ENCODE data around the gene EML1. TPM values are rescaled to one million over a fixed set of nuclear protein-coding genes. Genes with fewer than 3 reads are reported as not detected.

The EML1 gene
- total RNA-seq, 2 experiments from 2014 or later: not detected

DNA sequence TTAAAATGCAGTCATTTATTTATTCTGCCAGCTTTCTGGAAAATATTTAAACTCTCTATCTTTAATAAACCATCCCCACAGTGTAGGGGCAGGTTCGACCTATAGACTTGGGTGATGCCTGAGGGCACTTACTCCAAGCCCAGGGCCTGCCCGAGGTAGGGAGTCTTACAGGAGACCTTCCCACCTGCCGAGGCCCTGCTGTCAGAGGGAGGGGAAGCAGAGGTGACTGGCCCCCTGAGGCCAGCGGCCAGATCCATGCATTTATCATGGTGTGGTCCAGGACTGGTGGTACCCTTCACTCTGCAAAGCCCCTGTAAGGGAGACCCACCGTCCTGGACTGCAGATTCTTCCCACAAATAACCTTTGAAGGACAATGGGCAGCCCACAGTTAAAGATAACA, 7.6 kb downstream of the EML1 start:
- CTCF ChIA-PET (ENCODE audit: unreplicated experiment): no interaction called here
- H3K9me3 ChIP-seq (ENCODE audit: low read length): no peaks in the 10 kb centered on the region
- POLR2A ChIA-PET: interaction anchor here (0.9 to 1.3 kb wide), 2 partner anchors 13 to 19 kb away, joined by 3 to 4 read pairs; no protein-coding TSS in a partner anchor
- H2AFZ ChIP-seq (ENCODE audit: low read length): no peak overlapping the region
- no peaks in the 10 kb centered on the region for H3K36me3 ChIP-seq (ENCODE audit: insufficient read depth, low read length)
- intact Hi-C loops (cut with micrococcal nuclease; ENCODE audit: unreplicated experiment): no loop called here
- H3K9me2 ChIP-seq (ENCODE audit: insufficient read depth, low read length): no peaks in the 10 kb centered on the region
- TF ChIP-seq EZH2phosphoT487 (IDR thresholded peaks at IDR 0.05; ENCODE audit: borderline replicate concordance, low read depth, low read length) (no peak), CTCF (conservative IDR thresholded peaks at IDR 0.05; ENCODE audit: low read length) (no peak)
- no peak overlapping the region for H3K27ac ChIP-seq (ENCODE audit: low read depth, low read length, poor library complexity, severe bottlenecking)
- no peak overlapping the region for H3K4me3 ChIP-seq (ENCODE audit: low read depth, low read length, poor library complexity, severe bottlenecking)
- no TSS peak for BruUV-seq (replicated peaks)
- no peaks in the 10 kb centered on the region for H4K20me1 ChIP-seq (ENCODE audit: insufficient read depth, low read length)
- H3K4me1 ChIP-seq (ENCODE audit: insufficient read depth, low read length, poor library complexity, severe bottlenecking): no peaks in the 10 kb centered on the region
- no peak overlapping the region for H3K4me2 ChIP-seq (ENCODE audit: low read length)
- no peak for DNase-seq (ENCODE audit: low spot score)
- H3K79me2 ChIP-seq (ENCODE audit: insufficient read depth, low read depth, low read length): no peaks in the 10 kb centered on the region

- no peak overlapping the region for H3K4me2 ChIP-seq (ENCODE audit: low read length)
- POLR2A ChIA-PET: interaction anchor here (0.6 kb wide), 1 partner anchor 505 kb away, joined by 3 read pairs; no protein-coding TSS in a partner anchor
- no peak for DNase-seq (ENCODE audit: low spot score)
- intact Hi-C loops (cut with micrococcal nuclease; ENCODE audit: unreplicated experiment): no loop called here
- no peaks in the 10 kb centered on the region for H4K20me1 ChIP-seq (ENCODE audit: insufficient read depth, low read length)
- CTCF ChIA-PET (ENCODE audit: unreplicated experiment): no interaction called here
- H3K9me2 ChIP-seq (ENCODE audit: insufficient read depth, low read length): no peaks in the 10 kb centered on the region
- no peak overlapping the region for H3K4me3 ChIP-seq (ENCODE audit: low read depth, low read length, poor library complexity, severe bottlenecking)
- no peaks in the 10 kb centered on the region for H3K9me3 ChIP-seq (ENCODE audit: low read length)
- no peaks in the 10 kb centered on the region for H3K4me1 ChIP-seq (ENCODE audit: insufficient read depth, low read length, poor library complexity, severe bottlenecking)
- H2AFZ ChIP-seq (ENCODE audit: low read length): no peak overlapping the region
- H3K27ac ChIP-seq (ENCODE audit: low read depth, low read length, poor library complexity, severe bottlenecking): no peak overlapping the region
- no peak for TF ChIP-seq EZH2phosphoT487 (IDR thresholded peaks at IDR 0.05; ENCODE audit: borderline replicate concordance, low read depth, low read length)
- no TSS peak for BruUV-seq (replicated peaks)
- no peaks in the 10 kb centered on the region for H3K36me3 ChIP-seq (ENCODE audit: insufficient read depth, low read length)
- no peaks in the 10 kb centered on the region for H3K79me2 ChIP-seq (ENCODE audit: insufficient read depth, low read depth, low read length)
Measured at GRCh38 chr14:99802301-99803105, 9.3 kb downstream of the EML1 start.

- no peak overlapping the region for H3K4me2 ChIP-seq (ENCODE audit: low read length)
- no peaks in the 10 kb centered on the region for H3K79me2 ChIP-seq (ENCODE audit: insufficient read depth, low read depth, low read length)
- BruUV-seq (replicated peaks): no TSS peak
- H3K9me3 ChIP-seq (ENCODE audit: low read length): no peaks in the 10 kb centered on the region
- H4K20me1 ChIP-seq (ENCODE audit: insufficient read depth, low read length): no peaks in the 10 kb centered on the region
- H3K9me2 ChIP-seq (ENCODE audit: insufficient read depth, low read length): no peaks in the 10 kb centered on the region
- no peak overlapping the region for H3K4me3 ChIP-seq (ENCODE audit: low read depth, low read length, poor library complexity, severe bottlenecking)
- H3K27ac ChIP-seq (ENCODE audit: low read depth, low read length, poor library complexity, severe bottlenecking): no peak overlapping the region
- CTCF ChIA-PET (ENCODE audit: unreplicated experiment): no interaction called here
- no peaks in the 10 kb centered on the region for H3K36me3 ChIP-seq (ENCODE audit: insufficient read depth, low read length)
- no peak for DNase-seq (ENCODE audit: low spot score)
- POLR2A ChIA-PET: interaction anchor here (0.6 to 0.9 kb wide), 3 partner anchors 8 to 506 kb away, joined by 3 read pairs; no protein-coding TSS in a partner anchor
- no peaks in the 10 kb centered on the region for H3K4me1 ChIP-seq (ENCODE audit: insufficient read depth, low read length, poor library complexity, severe bottlenecking)
- intact Hi-C loops (cut with micrococcal nuclease; ENCODE audit: unreplicated experiment): no loop called here
- TF ChIP-seq EZH2phosphoT487 (IDR thresholded peaks at IDR 0.05; ENCODE audit: borderline replicate concordance, low read depth, low read length) (no peak), CTCF (conservative IDR thresholded peaks at IDR 0.05; ENCODE audit: low read length) (no peak)
- H2AFZ ChIP-seq (ENCODE audit: low read length): no peak overlapping the region
Measured at GRCh38 chr14:99803106-99803775, 10.0 kb downstream of the EML1 start.
